Stimulated activated CD8-positive, alpha-beta memory T cell treated with anti-CD3 and anti-CD28 coated beads, Interleukin-7, amount 100 ng/mL, for 4 hours (primary cell): ENCODE measurements around the gene TCF12.

Experiments
- DNase-seq, 2 donors: peaks; one replicate each; pipeline ENCODE4 v3.0.0-alpha.2; 2020; ENCODE audit warnings: low read depth in 2 of 2

Gene TCF12

GRCh38 chr15:57169643-57170042 lies 251.2 kb downstream of the TCF12 start:
- no peak for DNase-seq

GRCh38 chr15:57171426-57171825 lies 253.0 kb downstream of the TCF12 start:
- no peak for DNase-seq

- DNase-seq: no peak
Observed at GRCh38 chr15:57172925-57173324, 254.5 kb downstream of the TCF12 start.

- DNase-seq: no peak
Observed at GRCh38 chr15:57183041-57183440, 264.6 kb downstream of the TCF12 start.

- no peak for DNase-seq
Observed at GRCh38 chr15:57183614-57184344, 265.3 kb downstream of the TCF12 start.

GRCh38 chr15:57184502-57184901 lies 266.1 kb downstream of the TCF12 start:
- no peak for DNase-seq

GRCh38 chr15:57185507-57186074 lies 267.1 kb downstream of the TCF12 start:
- DNase-seq: no peak

- no peak for DNase-seq
Observed at GRCh38 chr15:57189466-57189865, 271.0 kb downstream of the TCF12 start.

- no peak for DNase-seq
Observed at GRCh38 chr15:57190208-57190607, 271.8 kb downstream of the TCF12 start.

GRCh38 chr15:57193161-57193560 lies 274.7 kb downstream of the TCF12 start:
- DNase-seq: no peak

GRCh38 chr15:57195326-57195725 lies 276.9 kb downstream of the TCF12 start:
- DNase-seq: no peak

- no peak for DNase-seq
Observed at GRCh38 chr15:57196865-57197264, 278.4 kb downstream of the TCF12 start.

GRCh38 chr15:57198131-57198530 lies 279.7 kb downstream of the TCF12 start:
- DNase-seq: no peak

- no peak for DNase-seq
Observed at GRCh38 chr15:57198654-57199291, 280.3 kb downstream of the TCF12 start.

GRCh38 chr15:57201578-57201977 lies 283.1 kb downstream of the TCF12 start:
- DNase-seq: no peak

GRCh38 chr15:57203906-57204305 lies 285.5 kb downstream of the TCF12 start:
- no peak for DNase-seq

GRCh38 chr15:57205027-57205855 lies 286.8 kb downstream of the TCF12 start:
- no peak for DNase-seq

GRCh38 chr15:57205996-57206395 lies 287.6 kb downstream of the TCF12 start:
- DNase-seq: no peak

- DNase-seq: no peak
Observed at GRCh38 chr15:57213862-57214261, 295.4 kb downstream of the TCF12 start.

- DNase-seq: no peak
Observed at GRCh38 chr15:57215326-57215725, 296.9 kb downstream of the TCF12 start.

- DNase-seq: no peak
Observed at GRCh38 chr15:57215881-57216280, 297.4 kb downstream of the TCF12 start.

- no peak for DNase-seq
Observed at GRCh38 chr15:57216288-57216687, 297.8 kb downstream of the TCF12 start.
